Smooth muscle cell (in vitro differentiated cells): ENCODE measurements around the gene CLEC6A. TPM values are rescaled to one million over a fixed set of nuclear protein-coding genes. Genes with fewer than 3 reads are reported as not detected.

Experiments
- DNase-seq: peaks from one replicate; lab custom pipeline; 2025; ENCODE audit not compliant: unreplicated experiment; lab: John Stamatoyannopoulos, UW
- H2AFZ ChIP-seq: fragments of 200-600 bp; sonication (generic); 2 replicates; pipeline ENCODE4 v1.6.0; 2016; ENCODE audit warnings: antibody characterized with exemption, low read depth, mild to moderate bottlenecking
- H3F3A ChIP-seq: fragments of 200-600 bp; sonication (generic); 2 replicates; pipeline ENCODE4 v1.6.0; 2017; ENCODE audit warnings: antibody characterized with exemption, low read depth
- H3K27ac ChIP-seq: fragments of 200-600 bp; sonication (generic); 2 replicates; pipeline ENCODE4 v1.5.1; 2016; ENCODE audit warnings: low read depth, mild to moderate bottlenecking
- H3K27me3 ChIP-seq: fragments of 200-600 bp; sonication (generic); 2 replicates; pipeline ENCODE4 v1.6.1; 2016; ENCODE audit warnings: low read depth, mild to moderate bottlenecking
- H3K36me3 ChIP-seq: fragments of 200-600 bp; sonication (generic); 2 replicates; pipeline ENCODE4 v1.5.1; 2016; ENCODE audit warnings: low read depth
- H3K4me1 ChIP-seq: fragments of 200-600 bp; sonication (generic); 2 replicates; pipeline ENCODE4 v1.5.1; 2016; ENCODE audit warnings: low read depth
- H3K4me2 ChIP-seq: fragments of 200-600 bp; sonication (generic); 2 replicates; pipeline ENCODE4 v1.6.0; 2016; ENCODE audit warnings: mild to moderate bottlenecking
- H3K4me3 ChIP-seq: fragments of 200-600 bp; sonication (generic); 2 replicates; pipeline ENCODE4 v1.5.1; 2016; ENCODE audit warnings: mild to moderate bottlenecking
- H3K79me2 ChIP-seq: fragments of 200-600 bp; sonication (generic); 2 replicates; pipeline ENCODE4 v1.6.0; 2016; ENCODE audit warnings: low read depth, mild to moderate bottlenecking
- H3K9ac ChIP-seq: fragments of 200-600 bp; sonication (generic); 2 replicates; pipeline ENCODE4 v1.6.0; 2016; ENCODE audit warnings: low read depth
- H3K9me3 ChIP-seq: fragments of 200-600 bp; sonication (generic); replicated peaks from 2 replicates; pipeline ENCODE4 v1.5.1; 2016; ENCODE audit warnings: low read depth
- H4K20me1 ChIP-seq: fragments of 200-600 bp; sonication (generic); 2 replicates; pipeline ENCODE4 v1.6.0; 2016; ENCODE audit warnings: low read depth
- WGBS: methylation state at CpG from one replicate; pipeline ENCODE4 v1.1.7; 2016; ENCODE audit warnings: low lambda C conversion rate; 5-methylcytosine and 5-hydroxymethylcytosine counted together
- polyA plus RNA-seq: library from polyadenylated mRNA; unstranded; fragments of >200 nt; fragmentation: Nextera tagmentation; extraction: Ambion mirVana; gene quantifications from 2 replicates; pipeline ENCODE4 v1.2.1, GENCODE V29; 2016
- total RNA-seq: library from RNA; depleted of rRNA; stranded (reverse); fragments of >200 nt; gene quantifications from 2 replicates; pipeline ENCODE4 v1.2.3, GENCODE V29; 2014
- TF ChIP-seq, protein P1 (sequence below): fragments of 200-600 bp; sonication (generic); IDR thresholded peaks from 2 replicates; pipeline ENCODE4 v1.5.1; 2017; ENCODE audit warnings: borderline replicate concordance, mild to moderate bottlenecking, antibody characterized with exemption; ENCODE audit not compliant: insufficient read depth, poor library complexity, severe bottlenecking

Gene CLEC6A
- total and polyA plus RNA-seq, 2 experiments from 2014 or later = not detected

DNA sequence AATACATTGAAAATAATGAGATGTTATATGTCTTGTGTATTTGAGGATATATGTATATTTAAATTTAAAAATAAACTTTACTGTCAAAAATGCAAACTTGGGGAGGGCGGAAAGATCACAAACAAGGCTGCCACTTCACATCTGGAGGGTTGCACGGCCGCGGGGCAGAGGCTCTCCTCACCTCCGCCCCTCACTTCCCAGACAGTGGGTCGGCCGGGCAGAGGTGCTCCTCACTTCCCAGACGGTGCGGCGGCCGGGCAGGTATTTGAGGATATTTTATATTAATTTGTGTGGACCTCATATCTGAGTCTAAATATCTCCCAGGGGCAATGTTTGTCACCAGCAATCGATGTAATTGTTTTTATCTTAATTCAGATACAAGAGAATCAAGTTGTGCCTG is 3.7 kb upstream of the CLEC6A start:
- no peaks in the 10 kb centered on the region for H3K27me3 ChIP-seq
- H3K9me3 ChIP-seq = no peaks in the 10 kb centered on the region
- no peak overlapping the region for H2AFZ ChIP-seq
- H3K36me3 ChIP-seq = no peaks in the 10 kb centered on the region
- no peak overlapping the region for H3K4me3 ChIP-seq
- H3K9ac ChIP-seq = no peak overlapping the region
- DNase-seq = no peak
- peaks cover 6% of the 10 kb centered on the region for H3K4me1 ChIP-seq
- H3K4me2 ChIP-seq = no peak overlapping the region
- TF ChIP-seq, protein P1, sequence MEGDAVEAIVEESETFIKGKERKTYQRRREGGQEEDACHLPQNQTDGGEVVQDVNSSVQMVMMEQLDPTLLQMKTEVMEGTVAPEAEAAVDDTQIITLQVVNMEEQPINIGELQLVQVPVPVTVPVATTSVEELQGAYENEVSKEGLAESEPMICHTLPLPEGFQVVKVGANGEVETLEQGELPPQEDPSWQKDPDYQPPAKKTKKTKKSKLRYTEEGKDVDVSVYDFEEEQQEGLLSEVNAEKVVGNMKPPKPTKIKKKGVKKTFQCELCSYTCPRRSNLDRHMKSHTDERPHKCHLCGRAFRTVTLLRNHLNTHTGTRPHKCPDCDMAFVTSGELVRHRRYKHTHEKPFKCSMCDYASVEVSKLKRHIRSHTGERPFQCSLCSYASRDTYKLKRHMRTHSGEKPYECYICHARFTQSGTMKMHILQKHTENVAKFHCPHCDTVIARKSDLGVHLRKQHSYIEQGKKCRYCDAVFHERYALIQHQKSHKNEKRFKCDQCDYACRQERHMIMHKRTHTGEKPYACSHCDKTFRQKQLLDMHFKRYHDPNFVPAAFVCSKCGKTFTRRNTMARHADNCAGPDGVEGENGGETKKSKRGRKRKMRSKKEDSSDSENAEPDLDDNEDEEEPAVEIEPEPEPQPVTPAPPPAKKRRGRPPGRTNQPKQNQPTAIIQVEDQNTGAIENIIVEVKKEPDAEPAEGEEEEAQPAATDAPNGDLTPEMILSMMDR = no peak
- H4K20me1 ChIP-seq = no peaks in the 10 kb centered on the region
- 95% methylated on average over 12 of the region's 12 CpGs for WGBS
- no peak overlapping the region for H3K27ac ChIP-seq
- no peaks in the 10 kb centered on the region for H3K79me2 ChIP-seq
- H3F3A ChIP-seq = no peaks in the 10 kb centered on the region

DNA sequence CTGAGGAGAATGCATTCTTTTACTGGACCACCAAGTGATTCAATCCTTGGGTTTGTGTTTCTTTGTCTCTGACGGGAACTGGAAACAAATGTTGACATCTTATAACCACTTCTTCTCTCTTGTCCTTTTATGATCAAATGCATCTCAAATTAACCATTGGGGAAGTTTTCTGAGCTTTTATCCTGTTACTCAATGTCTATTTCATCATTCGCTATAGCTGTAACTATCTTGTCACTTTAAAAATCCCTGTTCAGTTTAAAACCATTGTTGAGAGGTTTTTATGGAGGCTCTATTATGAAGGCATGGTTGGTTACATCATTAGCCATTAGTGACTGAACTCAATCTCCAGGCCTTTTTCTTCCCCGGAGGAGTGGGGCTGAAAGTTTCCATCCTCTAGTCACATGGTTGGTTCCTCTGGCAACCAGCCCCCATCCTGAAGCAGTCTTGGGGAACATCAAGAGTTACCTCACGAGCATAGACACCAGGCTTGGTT is 2.7 kb upstream of the CLEC6A start:
- peaks cover 10% of the 10 kb centered on the region for H3K4me1 ChIP-seq
- no peak overlapping the region for H3K9ac ChIP-seq
- no peak for DNase-seq
- 36% methylated on average over 4 of the region's 4 CpGs for WGBS
- no peak overlapping the region for H3K4me2 ChIP-seq
- TF ChIP-seq, protein P1 = no peak
- H3K27me3 ChIP-seq = no peaks in the 10 kb centered on the region
- no peak overlapping the region for H3K4me3 ChIP-seq
- H3K36me3 ChIP-seq = no peaks in the 10 kb centered on the region
- H3K79me2 ChIP-seq = no peaks in the 10 kb centered on the region
- no peaks in the 10 kb centered on the region for H3K9me3 ChIP-seq
- no peak overlapping the region for H3K27ac ChIP-seq
- H3F3A ChIP-seq = no peaks in the 10 kb centered on the region
- no peak overlapping the region for H2AFZ ChIP-seq
- no peaks in the 10 kb centered on the region for H4K20me1 ChIP-seq

DNA sequence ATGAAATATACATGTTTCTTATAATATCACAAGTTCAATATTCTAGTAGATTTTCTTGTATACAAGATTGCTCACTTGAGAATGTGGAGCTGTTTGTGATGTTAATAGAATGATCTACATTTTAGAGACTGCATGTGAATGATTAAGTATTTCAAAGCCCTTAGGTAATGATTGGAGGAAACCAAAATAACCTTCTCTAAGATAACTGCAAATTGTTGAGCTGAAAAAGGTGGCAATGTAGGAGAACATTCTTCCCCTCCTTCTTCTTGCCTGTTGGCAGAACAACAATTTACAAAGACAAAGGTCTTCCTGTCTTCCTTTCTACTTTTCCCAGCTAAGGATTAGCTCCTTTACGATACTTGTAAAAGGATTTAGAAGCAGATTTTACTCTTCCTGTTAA is 2.0 kb upstream of the CLEC6A start:
- 36% methylated on average over 1 of the region's 1 CpG for WGBS
- no peaks in the 10 kb centered on the region for H3K36me3 ChIP-seq
- no peaks in the 10 kb centered on the region for H3K79me2 ChIP-seq
- no peak for DNase-seq
- TF ChIP-seq, protein P1 = no peak
- no peak overlapping the region for H2AFZ ChIP-seq
- H3K9me3 ChIP-seq = no peaks in the 10 kb centered on the region
- H3K4me3 ChIP-seq = no peak overlapping the region
- no peaks in the 10 kb centered on the region for H3F3A ChIP-seq
- H3K4me2 ChIP-seq = no peak overlapping the region
- no peak overlapping the region for H3K27ac ChIP-seq
- H3K9ac ChIP-seq = no peak overlapping the region
- H3K27me3 ChIP-seq = no peaks in the 10 kb centered on the region
- H4K20me1 ChIP-seq = no peaks in the 10 kb centered on the region
- peaks cover 11% of the 10 kb centered on the region for H3K4me1 ChIP-seq

DNA sequence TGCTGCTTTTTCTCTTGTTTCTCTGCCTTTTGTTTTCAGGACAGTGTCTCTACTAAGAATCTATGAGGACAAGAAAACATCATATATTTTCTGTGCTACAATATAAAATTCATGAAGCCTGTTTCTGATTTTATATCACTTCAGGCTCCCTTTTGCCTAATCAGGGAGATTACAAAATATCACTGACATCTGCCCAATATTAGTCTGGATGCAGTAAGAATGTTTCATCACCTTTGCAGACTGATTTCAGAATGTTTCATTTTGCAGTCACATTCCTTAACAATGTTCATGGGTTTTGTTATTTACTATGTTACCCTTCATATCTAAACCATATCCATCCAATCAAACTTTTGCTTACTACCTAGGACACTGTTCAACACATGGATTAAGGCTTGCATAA is 491 bp upstream of the CLEC6A start:
- H4K20me1 ChIP-seq = no peaks in the 10 kb centered on the region
- no peaks in the 10 kb centered on the region for H3K27me3 ChIP-seq
- H3K9me3 ChIP-seq = no peaks in the 10 kb centered on the region
- TF ChIP-seq, protein P1 = no peak
- no peak overlapping the region for H3K4me3 ChIP-seq
- no peak for DNase-seq
- peaks cover 11% of the 10 kb centered on the region for H3K4me1 ChIP-seq
- H3K79me2 ChIP-seq = no peaks in the 10 kb centered on the region
- no peak overlapping the region for H3K9ac ChIP-seq
- H3K27ac ChIP-seq = no peak overlapping the region
- H2AFZ ChIP-seq = no peak overlapping the region
- H3K36me3 ChIP-seq = no peaks in the 10 kb centered on the region
- no peaks in the 10 kb centered on the region for H3F3A ChIP-seq
- no peak overlapping the region for H3K4me2 ChIP-seq
